Measurements from ENCODE around the gene UBXN11. TPM values are rescaled to one million over a fixed set of nuclear protein-coding genes. Genes with fewer than 3 reads are reported as not detected.

UBXN11 gene
- total RNA-seq, 1 donor from 2014 or later: 3.6 TPM

DNA sequence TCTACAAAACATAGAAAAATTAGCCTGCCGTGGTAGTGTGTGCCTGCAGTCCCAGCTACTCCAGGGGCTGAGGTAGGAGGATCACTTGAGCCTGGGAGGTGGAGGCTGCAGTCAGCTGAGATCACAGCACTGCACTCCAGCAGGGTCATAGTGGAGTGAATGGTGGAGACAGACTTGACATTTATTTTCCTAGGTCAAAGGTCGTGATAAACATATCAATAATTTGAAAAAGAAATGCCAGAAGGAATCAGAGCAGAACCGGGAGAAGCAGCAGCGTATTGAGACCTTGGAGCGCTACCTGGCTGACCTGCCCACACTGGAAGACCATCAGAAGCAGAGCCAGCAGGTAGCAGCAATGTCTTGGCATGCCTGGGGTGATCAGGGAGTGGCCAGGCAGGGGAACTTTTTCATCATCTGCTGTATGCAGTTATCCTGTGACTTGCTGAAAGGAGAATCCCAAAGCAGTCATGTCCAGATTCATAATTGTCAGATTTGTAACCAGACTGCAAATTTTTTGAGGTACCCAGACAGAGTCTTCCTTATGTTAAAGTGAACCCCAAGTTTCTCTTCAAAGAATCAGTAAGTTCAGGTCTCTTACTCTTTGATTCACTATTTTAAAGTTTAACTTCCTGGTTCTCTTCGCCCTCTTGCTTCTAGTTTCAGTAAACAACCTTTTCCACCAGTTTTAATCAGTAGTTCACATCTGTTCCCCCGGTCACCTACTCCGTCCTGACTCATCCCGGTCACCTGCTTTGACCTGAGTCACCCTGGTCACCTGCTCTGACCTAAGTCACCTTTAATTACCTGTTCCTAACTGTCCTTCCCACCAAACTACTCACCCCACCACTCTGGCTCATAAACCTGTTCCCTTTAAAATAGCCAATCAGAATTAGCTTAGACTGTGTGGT, 37.9 kb downstream of the UBXN11 start:
- no peak for DNase-seq

DNA sequence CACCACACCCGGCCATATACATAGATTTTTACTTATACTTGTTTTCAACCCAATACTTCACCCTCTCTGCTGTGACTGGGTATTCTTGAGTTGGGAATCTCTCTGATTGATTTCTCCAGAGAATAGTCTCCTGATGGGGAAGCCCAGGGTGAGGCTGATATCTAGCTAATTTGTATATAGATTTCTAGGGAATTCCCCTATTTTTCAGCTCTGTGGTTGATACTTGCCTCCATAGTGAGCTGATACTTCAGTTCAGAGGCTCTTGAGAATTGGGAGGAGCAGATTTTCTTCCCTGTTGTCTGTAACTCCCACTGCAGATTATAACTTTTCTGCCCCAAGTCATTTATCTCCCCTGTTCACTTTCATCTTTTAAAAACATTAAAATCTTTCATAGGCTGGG, 41.0 kb downstream of the UBXN11 start:
- no peak for DNase-seq

DNA sequence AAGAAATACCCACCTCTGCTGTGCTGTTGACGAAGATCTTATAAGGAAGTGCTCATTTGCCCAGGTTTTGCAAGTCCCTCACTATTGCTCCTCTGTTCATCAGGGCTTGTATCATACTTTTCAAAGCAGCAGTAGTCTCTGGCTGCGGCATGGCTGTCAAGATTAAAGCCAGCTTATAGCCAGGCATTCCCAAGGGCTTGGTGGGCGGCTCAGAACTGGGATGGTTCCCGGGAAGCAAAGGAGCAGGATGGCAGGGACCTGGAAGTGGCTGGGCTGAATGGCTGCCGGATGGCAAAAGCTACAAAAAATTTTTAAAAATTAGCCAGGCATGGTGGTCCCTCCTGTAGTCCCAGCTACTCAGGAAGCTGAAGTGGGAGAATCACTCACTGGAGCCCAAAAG, 43.2 kb downstream of the UBXN11 start:
- DNase-seq: no peak

DNA sequence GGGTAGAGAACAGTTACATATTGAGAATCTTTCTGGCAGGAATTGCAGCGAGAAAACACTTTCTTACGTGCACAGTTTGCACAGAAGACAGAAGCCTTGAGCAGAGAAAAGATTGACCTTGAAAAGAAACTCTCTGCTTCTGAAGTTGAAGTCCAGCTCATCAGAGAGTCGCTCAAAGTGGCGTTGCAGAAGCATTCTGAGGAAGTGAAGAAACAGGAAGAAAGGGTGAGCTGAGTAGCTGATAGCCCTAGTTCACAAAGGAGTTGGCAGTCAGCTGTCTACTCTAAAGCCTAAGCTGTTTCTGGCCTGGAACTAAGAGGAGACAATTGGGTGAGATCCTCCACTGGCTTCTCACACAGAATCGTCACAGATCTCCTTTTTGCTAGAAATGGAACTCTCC, 46.9 kb downstream of the UBXN11 start:
- DNase-seq: no peak

DNA sequence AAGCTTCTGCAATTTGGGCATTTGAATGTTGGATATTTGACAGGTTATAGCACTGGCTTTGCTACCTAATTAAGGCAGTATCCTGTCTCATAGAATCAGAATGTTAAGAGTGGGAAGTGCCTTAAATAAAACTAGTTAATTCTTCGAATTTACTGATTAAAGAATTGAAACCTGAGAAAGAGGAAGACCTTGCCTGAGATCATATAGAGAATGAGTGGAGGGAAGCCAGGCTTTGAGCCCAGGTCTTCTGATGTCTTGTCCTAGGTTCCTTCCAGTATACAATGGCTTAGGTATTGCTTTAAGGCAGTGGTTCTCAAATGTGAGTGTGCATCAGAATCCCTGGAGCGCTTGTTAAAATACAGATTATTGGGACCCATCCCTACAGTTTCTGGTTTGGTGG, 47.4 kb downstream of the UBXN11 start:
- no peak for DNase-seq

DNA sequence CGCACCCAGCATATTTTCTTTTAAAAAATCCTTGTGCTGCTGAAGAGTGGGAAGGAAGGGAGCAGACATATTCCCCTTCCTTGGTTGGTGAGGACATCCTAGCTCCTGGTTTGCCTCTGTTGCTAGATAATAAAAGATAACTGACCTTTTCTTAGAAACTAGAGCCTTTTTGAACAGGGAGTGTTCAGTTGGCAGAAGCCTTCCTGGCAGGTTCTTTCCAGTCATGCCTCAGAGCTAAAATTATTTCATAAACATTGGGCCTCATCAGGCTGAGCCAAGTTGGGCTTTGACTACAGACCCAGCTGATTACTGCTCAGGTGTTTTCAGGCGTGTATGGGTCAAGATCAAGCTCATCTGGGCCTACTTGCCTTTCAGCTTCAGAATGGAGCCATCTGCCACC, 49.2 kb downstream of the UBXN11 start:
- no peak for DNase-seq

DNA sequence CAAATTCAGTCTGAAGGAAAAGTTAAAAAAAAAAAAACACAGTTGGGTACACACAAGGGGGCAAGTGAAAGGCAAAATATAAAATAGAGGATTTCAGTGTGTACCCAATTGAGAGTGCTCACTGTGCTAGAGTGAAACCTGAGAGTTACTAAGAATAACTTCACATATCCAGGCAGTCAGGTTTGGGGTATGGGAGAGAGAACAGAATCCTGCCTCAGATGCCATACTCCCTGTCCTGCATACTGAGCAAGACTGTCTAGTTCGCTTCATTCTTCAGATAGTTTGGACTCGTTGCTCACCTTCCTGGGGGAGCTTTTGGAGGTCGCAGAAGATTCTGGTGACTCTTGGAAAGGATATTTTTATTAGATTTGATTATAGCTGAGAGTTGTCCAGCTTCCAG, 52.0 kb downstream of the UBXN11 start:
- DNase-seq: no peak

DNA sequence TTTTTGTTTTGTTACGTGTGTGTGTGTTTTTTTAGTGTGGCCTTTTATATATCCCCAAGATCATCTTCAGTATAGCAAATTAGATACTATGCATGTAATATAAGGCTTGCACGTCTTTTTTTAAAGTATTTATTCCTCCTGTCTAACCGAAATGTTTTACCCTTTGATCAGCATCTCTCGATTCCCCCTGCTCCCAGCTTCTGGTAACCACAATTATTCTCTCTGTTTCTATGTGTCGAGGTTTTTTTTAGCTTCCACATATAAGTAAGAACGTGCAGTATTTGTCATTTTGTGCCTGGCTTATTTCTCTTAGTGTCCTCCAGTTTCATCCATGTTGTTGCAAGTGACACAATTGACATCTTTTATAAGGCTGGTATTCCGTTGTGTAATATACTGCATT, 53.7 kb downstream of the UBXN11 start:
- DNase-seq: no peak

DNA sequence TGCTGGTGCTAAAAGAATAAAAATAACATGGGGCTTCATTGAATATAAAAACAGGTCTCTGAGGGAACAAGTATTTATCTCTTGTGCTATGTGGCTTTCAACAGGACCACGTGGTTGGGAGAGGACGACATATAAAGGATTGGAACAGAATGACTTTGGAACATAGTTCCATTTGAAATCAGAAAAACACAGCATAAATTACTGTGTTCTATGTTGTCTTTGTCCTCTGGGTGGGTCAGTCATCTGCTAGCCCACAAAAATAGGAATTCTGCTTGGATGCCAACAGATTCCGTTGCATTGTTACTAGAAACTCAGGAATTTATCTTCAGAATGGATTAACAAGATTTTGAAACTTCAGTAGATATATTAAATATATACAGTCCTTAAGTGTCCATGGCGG, 66.5 kb downstream of the UBXN11 start:
- no peak for DNase-seq

DNA sequence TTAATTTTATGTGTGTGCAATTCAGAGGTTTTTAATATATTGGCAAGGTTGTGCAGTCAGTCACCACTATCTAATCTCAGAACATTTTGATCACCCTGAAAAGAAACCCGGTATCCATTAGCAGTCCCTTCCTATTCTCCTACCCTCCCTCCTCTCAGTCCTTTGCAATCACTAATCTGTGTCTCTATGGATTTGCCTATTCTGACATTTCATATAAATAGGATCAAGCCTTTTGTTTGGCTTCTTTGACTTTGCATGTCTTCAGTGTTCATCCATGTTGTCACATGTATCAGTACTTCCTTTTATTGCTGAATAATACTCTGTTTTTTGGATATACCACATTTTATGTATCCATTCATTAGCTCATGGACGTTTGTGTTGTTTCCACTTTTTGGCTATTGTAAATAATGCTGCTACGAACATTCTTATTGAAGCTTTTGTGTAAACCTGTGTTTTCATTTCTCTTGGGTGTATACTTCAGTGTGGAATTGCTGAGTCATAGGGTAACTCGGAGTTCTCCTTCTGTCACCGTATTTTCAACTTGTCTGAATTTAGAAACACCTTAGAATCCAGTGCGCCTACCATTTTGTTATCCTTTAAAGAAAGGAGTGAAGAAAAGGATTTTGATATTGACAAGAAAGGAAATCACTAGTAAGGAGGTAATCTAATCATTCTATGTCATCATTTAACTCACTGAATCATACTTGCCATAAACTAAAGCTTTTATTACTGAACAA, 69.0 kb downstream of the UBXN11 start:
- DNase-seq: peak; percentile 59

DNA sequence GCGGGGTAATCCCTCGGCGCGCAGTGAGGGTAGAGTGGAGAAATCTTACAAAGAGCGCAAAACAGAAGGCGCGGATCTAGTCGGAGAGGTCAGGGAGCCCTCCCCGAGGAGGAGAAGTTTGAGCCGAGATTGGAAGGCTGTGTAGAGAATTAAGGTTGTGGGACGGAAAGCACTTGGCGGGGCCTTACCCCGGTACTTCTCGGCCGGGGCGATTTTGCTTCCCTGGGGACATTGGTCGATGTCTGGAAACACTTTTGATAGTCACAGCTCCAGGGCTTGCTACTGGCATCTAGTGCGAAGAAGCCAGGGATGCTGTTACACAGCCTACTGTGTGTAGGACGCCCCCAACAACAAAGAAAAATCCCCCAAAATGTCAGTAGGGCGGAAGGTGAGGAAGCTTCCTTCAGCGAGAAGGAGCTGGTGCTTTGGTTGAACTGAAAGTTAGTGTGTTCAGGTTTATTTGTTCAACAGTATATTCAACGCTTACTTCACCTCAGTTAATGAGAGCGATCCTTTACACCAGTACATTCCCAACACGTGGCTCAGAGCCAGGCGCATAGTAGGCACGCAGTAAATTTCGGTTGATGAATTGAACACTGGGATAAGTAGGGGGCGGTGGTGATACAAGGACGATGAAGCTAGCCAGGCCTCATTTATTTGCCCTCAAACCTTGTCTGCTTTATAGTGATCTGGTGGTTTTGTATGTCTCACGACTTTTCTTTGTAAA, 71.6 kb downstream of the UBXN11 start:
- DNase-seq: peak; percentile 38

DNA sequence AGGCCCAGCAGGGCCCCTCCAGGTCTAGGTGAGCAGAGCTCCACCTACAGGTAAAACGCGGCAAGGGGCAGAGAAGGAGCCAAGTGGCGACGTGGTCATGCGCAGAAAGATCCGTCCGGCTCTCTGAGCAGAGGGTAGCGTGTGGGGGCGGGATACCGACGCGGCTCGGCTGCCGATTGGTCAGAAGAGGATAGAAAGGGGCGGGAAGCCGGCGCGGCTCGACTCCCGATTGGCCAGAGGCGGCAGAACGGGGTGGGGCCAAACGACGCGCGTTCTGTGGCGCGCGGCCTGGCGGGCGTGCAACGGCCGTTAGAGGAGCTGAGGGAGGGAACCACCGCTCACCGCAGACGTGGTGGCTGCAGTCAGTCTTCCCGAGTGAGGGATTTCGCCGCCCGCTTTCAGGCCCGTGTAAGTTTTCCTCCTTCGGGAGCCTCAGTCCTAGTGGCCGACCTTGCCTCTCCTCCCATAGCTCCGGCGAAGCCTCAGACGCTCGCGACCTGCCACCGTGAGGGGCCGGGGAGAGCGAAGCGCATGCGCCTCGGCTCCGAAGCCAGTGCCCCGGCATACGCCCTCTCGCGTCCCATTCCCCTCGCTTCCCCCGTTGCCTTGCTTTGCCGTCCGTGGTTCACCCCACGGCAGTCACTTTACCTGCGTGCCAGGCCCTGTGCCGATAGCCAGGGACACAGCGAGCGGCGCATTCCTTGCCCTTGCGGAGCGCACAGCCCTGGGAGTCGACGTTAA, 72.4 kb downstream of the UBXN11 start, which contains the start of gene CEP85:
Gene CEP85 (plus strand): TSS at position 298 of the 741 bp plus-strand sequence. CDS start 5,584 bp downstream, outside the sequence.
- DNase-seq: peak; percentile 99

Other genes starting within 250 kb of the UBXN11 start
- gene TRIM63, start 239.0 kb downstream of the UBXN11 start, total RNA-seq: not detected in 2 replicates
- gene PDIK1L, start 194.8 kb downstream of the UBXN11 start, total RNA-seq: 6.7 and 8.2 TPM in 2 replicates
- 11.6 and 12.9 TPM in 2 replicates for gene FAM110D, start 147.6 kb downstream of the UBXN11 start, total RNA-seq
- gene C1orf232, start 137.7 kb downstream of the UBXN11 start, total RNA-seq: not detected in 2 replicates
- 8.0 and 25.0 TPM in 2 replicates for gene ZNF593, start 136.7 kb downstream of the UBXN11 start, total RNA-seq
- gene ZNF593OS, start 134.8 kb downstream of the UBXN11 start, total RNA-seq: not detected in 2 replicates
- gene CNKSR1, start 129.1 kb downstream of the UBXN11 start, total RNA-seq: 0.14 TPM in 1 of 2 replicates, not detected in the other
- gene CATSPER4, start 116.0 kb downstream of the UBXN11 start, total RNA-seq: not detected in 2 replicates
- gene CEP85, start 72.4 kb downstream of the UBXN11 start, total RNA-seq: 10.2 and 13.9 TPM in 2 replicates
- 10.4 and 23.8 TPM in 2 replicates for gene SH3BGRL3, start 26.6 kb downstream of the UBXN11 start, total RNA-seq
- not detected in 2 replicates for gene CD52, start 11.3 kb upstream of the UBXN11 start, total RNA-seq
- gene CRYBG2, start 47.5 kb upstream of the UBXN11 start, total RNA-seq: 0.70 TPM in 1 of 2 replicates, not detected in the other
- not detected in 2 replicates for gene ZNF683, start 66.1 kb upstream of the UBXN11 start, total RNA-seq
- gene LIN28A, start 104.2 kb upstream of the UBXN11 start, total RNA-seq: not detected in 2 replicates
- gene DHDDS, start 125.7 kb upstream of the UBXN11 start, total RNA-seq: 44.9 and 64.5 TPM in 2 replicates
- gene HMGN2, start 165.8 kb upstream of the UBXN11 start, total RNA-seq: 99.9 and 301 TPM in 2 replicates
- gene RPS6KA1, start 223.1 kb upstream of the UBXN11 start, total RNA-seq: 17.7 and 21.1 TPM in 2 replicates

Measured in dermis blood vessel endothelial cell (primary cell).